ENCODE data around the gene STARD3.

Gene STARD3

DNA sequence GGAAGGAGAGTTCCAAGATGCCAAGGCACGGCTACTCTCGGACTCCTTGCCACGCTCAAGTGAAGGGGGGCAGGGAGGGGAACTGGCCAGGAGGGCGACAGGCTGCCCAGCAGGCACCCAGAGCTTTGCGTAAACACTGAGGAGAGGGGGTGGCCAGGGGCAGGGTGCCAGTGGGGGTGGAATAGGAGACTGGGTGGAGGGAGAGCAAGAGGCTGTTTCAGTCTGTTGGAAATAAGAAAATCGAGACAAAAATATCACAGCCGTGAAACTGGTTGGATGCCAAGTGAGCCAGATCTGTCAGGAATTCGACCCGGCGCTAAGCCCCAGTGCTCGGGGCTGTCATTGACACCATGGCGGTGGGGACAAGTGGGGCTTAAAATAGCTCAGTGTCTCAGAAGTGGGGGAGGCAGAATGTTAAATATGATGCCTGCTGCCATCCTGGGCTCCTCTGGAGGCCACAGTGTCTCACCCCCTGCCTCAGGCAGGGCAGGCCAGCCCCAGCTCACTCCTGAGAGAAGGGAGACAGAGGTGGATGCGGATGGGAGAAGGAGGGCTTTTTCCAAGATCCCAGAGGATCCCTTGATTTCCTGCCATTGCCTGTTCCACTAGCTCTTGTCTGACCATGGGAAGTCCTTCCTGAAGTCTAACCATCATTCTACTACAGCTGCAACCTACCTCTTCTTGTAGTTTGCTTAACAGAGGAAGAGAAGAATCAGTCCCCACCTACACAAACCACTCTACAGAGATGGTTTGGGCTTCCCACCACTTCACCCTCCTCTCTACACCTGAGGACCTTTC is 40.8 kb downstream of the STARD3 start:
- H3K27ac ChIP-seq = peak overlapping the region in 2 of 21 experiments; percentile 38 to 57
- H3K4me3 ChIP-seq = no peak overlapping the region

DNA sequence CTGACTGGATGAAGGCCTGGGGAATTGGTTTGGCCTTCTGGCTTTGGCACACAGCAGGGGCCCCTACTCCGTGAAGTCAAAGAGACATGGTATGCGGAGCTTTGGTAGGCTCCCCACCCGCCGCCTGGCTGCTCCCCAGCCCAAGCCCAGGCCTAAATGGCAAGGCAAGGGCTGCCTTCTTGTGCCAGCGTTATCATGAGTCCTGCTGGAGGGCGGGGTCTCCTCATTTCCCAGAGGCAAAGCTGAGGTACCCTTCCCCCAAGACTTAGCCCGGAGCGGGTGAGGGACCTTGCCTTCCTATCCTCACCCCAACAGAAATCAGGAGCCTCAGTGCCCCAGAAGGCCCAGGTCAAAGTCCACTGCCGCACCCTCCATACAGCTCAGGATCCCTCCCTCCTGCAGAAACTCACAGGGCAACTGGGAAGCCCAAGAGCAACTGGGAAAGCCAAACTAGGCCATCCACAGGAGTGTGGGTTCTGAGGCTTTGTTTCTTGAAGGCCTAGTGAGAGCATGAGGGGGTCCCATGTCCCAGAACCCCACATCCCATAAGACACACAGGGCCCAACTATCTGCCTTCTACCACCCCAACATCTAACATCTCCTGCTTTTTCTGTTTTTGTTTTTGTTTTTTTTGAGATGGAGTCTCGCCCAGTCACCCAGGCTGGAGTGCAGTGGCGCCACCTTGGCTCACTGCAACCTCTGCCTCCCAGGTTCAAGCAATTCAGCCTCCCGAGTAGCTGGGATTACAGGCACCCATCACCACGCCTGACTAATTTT is 41.6 kb downstream of the STARD3 start:
- no peak overlapping the region for H3K4me3 ChIP-seq
- peak overlapping the region in 5 of 21 experiments; percentile 16 to 79 (median 57) for H3K27ac ChIP-seq

DNA sequence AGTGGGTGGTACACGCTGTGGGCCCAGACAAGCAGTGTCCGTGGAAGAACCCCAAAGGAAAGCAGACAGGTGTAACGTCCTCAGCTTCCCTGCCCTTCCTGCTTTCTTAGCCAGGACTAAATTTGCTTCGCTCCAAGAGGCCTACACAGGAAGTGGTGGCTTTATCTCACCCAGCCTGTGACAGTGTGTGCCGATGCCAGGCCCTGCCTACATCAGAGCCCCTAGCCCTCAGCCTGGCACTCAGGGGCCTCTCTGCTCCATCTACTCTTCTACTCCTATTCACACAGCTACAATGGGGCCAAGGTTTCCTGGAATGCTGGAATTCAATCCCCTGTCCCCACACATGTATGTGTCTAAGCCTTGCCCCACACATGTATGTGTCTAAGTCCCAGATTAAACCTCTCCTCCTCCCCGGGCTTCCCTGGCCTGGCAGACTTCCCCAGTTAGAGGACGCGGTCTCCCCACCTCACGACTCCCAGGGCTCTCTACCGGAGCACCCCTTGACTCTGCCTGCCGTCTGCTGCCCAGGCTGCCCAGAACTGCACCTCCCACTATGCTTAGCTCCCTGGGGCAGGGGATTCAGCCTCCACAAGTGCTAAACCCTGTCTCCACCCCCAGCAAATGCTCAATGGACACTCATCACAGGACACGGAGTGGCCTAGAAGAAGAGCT is 42.7 kb downstream of the STARD3 start:
- Histone ChIP-seq H3K4me3 (no peak overlapping the region), H3K27ac (peak overlapping the region in 10 of 21 experiments; percentile 11 to 79 (median 55))

DNA sequence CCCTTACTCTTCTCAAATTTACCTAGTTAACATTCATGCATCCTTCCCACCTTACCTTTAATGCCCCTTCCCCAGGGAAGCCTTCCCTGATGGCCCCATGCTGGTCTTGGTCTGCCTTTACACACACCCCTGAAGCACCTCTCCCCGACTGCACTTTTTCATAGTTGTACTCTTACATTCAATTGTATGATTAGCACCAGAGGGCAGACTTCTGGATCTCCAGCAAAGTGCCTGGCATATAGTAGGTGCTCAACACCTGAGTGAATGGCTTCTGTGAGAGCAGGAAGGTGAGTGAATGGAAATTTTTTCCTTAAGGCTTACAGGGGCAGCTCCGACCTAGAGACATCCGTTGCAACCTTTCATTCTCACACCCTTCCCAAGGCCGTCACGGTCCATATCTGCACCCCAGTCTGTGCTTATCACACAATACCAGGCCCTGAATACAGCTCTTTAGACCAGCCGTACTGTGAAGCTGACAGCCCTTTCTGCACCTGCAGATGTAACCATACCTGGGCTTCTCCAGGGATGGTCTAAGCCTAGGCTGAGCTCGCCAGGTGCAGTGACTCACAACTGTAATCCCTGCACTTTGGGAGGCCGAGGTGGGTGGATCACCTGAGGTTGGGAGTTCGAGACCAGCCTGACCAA is 46.5 kb downstream of the STARD3 start:
- H3K27ac ChIP-seq = no peak overlapping the region
- no peak overlapping the region for H3K4me3 ChIP-seq

DNA sequence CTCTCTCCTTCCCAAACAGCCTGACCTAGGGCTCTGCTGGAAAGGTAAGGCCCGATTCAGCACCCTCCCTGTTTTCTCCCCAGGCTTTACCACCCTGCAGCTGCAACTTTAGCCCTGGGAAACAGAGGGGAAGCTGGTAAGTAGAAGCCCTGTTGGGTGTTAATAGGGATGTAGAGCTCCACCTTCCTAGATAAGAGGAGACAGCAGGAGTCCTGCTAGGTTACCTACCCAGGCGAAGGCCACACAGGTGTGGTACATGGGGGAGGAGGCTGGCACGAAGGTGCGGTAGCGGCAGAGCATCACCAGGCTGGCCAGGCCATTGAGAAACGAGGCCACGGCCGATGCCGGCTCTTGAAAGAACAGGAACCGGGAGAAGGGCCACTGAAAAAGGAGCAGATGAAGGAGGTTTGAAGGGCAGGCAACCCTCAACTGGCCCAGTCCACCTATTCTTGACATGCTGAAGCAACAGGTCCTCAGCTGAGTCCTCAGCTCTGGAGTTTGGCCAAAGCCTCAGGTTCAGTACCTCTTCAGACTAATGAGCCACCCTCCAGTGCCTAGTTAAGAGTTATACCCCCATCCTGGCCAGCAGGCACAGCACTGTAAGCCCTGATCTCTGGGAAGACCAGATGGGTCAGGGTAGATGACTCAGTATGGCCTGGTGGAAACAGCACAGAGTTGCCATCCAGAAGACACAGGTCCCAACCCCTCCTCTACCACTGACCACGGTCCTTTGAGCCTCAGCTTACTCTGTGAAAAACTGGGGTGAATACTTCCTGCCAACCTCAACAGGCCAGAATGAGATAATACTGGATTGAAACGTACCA is 47.6 kb downstream of the STARD3 start:
- Histone ChIP-seq H3K4me3 (no peak overlapping the region), H3K27ac (no peak overlapping the region)

DNA sequence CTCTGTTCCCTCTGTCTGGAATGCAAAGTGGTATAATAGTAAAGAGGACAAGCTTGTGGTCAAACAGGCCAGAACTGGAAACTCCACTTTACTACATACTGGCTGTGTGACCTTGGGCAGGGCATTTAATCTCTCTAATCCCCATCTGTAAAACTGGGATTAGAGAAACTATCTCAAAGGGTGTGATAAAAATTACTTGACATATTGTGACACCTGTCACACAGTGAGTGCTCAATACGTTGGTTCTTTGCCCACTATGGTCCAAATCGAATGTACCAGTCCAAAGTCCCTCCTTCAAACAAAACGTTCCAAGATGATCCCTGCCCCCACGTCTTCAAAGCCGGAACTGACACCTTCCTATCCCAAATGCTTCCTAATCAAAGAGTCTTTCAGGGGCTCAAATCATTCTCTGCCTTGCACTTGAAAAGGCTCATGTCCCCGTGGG is 50.2 kb downstream of the STARD3 start:
- H3K27ac ChIP-seq = peak overlapping the region in 13 of 21 experiments; percentile 73 to 98 (median 88)

DNA sequence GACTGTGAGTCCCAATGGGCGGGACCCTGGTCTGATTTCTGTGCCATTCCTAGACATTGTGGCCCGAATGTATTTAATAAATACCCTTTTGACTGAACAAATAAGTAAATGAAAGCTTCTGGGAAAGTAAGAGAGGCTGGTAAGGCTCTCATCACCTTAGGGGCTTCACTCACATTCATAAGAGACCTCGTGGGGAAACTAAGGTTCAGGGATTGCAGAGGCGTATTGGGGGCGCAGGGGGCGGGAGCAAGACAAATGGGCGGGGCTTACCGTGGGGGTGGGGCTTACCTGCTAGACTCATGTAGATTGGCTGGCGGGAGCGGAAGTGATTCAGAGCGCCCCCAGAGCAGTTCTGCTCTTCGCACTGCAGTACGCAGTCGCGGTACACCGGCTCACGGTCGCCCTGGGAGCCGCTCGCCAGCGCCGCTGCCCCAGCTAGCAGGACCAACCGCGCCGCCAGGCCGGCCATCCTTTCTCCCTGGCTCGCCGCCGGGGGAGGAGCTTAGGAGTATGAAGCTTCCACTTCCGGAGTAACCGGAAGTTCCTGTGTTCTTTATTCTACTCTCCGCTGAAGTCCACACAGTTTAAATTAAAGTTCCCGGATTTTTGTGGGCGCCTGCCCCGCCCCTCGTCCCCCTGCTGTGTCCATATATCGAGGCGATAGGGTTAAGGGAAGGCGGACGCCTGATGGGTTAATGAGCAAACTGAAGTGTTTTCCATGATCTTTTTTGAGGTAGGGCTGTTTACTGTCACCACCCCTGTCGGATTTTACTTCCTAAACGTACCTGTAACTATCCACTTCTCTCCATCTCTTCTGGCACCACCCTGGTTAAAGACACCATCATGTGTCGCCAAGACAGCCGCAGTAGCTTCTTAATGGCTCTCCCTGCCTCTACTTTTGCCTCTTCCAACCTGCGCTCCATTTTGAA is 50.9 kb downstream of the STARD3 start, which contains the start of gene PGAP3:
TSS of gene PGAP3 (minus strand) at position 512 of the 929 bp plus-strand sequence. CDS start at position 469, 43 bp downstream.
- Histone ChIP-seq H3K4me3 (peak within 1 kb of the TSS; percentile 46 to 68 (median 53)), H3K27ac (peak within 1 kb of the TSS; percentile 17 to 98 (median 88))

More for the DNA sequence above, 50.2 kb downstream of the STARD3 start:
- peak overlapping the region; percentile 46 to 68 (median 53) for H3K4me3 ChIP-seq

DNA sequence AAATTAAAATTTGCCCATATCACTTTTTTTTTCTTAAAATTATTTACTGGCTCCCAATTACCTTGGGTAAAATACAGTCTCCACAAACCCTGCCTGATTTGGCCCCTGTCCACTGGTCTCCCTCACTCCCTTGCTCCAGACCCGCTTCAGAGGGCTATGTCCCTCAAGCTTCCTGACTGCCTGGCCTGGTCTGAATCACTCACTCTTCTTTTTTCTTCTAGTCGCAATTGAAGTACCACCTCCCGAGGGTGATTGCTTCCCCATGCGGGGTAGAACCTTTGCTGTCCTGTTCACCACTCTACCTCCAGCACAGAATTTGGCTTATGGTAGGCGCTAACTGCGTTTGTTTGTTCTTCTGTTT is 51.5 kb downstream of the STARD3 start:
- peak overlapping the region; percentile 46 to 68 (median 53) for H3K4me3 ChIP-seq

DNA sequence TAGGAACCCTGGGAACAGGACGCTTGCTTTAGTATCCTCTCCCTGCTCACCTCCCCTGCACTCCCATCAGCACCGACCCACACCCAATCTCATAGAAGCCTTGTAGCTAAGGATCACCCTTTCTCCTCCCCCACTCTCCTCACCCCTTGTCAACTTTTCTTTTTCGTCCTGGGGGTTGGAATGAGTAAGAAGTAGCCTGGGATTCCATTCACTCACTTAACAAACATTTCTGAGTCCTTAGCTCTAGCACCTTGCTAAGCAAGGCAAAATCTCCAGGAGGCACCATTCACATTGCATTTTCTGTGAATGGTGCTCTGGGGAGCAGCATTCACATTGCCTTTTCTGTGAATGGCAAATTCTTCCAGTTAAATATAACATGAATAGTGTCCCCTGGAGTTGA is 52.0 kb downstream of the STARD3 start:
- H3K27ac ChIP-seq = no peak overlapping the region
- H3K4me3 ChIP-seq = peak overlapping the region in 1 of 7 experiments; percentile 65

More for the DNA sequence above, 51.5 kb downstream of the STARD3 start:
- peak overlapping the region; percentile 17 to 98 (median 88) for H3K27ac ChIP-seq

DNA sequence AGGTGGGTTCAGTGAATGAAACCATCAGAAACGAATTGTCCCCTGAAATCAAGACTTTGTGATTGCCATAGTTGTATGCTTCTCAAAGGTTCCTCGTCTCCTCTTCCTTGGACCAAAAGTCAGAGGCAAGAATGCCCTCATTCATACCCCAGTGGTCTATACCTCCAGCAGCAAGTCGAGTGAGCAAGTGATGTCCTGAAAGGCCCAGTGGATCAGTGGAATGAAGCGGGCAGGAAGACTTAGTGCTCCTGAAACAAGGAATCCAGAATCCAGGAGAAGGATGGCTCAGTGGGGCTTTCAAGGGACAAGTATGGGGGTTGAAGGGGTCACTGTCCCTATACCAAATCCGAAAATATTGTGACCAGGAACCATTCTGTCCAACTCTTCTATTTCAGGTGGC is 57.6 kb downstream of the STARD3 start:
- no peak overlapping the region for H3K27ac ChIP-seq
- no peak overlapping the region for H3K4me3 ChIP-seq

DNA sequence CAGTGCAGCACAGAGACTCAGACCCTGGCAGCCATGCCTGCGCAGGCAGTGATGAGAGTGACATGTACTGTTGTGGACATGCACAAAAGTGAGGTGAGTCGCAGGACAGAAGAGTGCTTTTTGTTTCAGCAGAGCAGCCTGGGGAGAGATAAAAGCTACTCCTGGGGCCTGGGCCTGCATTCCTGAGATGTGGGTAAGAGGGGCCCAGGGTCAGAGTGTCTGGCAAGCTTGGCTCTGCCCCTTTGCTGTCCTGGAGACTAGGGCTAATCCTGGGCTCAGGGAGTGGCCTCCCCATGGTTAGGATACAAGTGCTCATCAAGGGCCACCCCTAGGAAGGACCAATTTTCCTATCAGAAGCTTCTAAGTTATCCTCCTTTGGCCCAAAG is 58.1 kb downstream of the STARD3 start:
- no peak overlapping the region for H3K4me3 ChIP-seq
- H3K27ac ChIP-seq = no peak overlapping the region

DNA sequence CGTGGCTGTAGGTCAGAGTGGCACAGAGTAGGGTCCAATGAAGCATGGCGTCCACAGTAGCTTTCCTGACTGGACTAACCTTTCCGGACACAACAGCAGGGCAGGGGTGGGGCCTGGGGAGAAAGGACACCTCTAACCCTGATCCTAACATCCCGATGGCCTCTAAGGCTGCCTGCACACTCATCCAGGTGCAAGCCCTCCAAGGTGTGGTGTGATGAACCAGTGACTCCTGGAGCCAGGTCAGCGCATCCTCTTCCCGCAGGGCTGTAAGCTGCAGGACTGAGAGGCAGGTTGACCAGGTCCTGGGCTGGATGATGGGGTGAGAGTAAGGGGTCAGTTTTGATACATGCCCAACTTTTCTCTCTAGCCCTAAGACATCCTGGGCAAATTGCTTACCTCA is 59.8 kb downstream of the STARD3 start:
- Histone ChIP-seq H3K4me3 (no peak overlapping the region), H3K27ac (no peak overlapping the region)

DNA sequence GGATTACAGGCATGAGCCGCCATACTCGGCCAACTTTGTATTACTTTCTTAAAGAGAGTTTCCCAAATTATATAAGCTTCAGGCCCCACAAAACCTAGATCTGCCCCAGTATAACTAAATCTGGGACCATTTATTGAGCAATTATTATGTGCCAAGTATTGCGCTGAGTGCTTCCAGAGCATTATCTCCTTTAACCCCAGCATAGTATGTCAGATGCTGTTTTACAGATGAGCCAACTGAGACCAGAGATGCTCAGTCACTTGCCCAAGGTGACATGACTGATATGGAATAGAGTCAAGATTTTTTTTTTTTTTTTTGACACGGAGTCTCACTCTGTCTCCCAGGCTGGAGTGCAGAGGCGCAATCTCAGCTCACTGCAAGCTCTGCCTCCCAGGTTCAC is 61.0 kb downstream of the STARD3 start:
- Histone ChIP-seq H3K4me3 (no peak overlapping the region), H3K27ac (no peak overlapping the region)

DNA sequence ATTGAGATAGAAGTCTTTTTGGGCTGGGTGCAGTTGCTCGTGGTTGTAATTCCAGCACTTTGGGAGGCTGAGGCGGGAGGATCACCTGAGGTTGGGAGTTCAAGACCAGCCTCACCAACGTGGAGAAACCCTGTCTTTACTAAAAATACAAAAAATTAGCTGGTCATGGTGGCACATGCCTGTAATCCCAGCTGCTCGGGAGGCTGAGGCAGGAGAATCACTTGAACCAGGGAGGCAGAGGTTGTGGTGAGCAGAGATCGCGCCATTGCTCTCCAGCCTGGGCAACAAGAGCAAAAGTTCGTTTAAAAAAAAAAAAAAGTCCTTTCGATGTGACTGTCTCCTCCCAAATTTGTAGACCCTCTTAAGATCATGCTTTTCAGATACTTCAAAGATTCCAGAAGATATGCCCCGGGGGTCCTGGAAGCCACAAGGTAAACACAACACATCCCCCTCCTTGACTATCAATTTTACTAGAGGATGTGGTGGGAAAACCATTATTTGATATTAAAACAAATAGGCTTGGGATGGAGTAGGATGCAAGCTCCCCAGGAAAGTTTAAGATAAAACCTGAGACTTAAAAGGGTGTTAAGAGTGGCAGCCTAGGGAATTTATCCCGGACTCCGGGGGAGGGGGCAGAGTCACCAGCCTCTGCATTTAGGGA is 62.3 kb downstream of the STARD3 start:
- H3K4me3 ChIP-seq = peak overlapping the region; percentile 55 to 90 (median 78)
- peak overlapping the region in 18 of 21 experiments; percentile 33 to 95 (median 89) for H3K27ac ChIP-seq

DNA sequence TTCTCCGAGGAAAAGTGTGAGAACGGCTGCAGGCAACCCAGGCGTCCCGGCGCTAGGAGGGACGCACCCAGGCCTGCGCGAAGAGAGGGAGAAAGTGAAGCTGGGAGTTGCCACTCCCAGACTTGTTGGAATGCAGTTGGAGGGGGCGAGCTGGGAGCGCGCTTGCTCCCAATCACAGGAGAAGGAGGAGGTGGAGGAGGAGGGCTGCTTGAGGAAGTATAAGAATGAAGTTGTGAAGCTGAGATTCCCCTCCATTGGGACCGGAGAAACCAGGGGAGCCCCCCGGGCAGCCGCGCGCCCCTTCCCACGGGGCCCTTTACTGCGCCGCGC is 62.8 kb downstream of the STARD3 start, which contains the start of gene ERBB2:
TSS of gene ERBB2 (plus strand) at position 247 of the 330 bp plus-strand sequence. CDS start 175 bp downstream, outside the sequence.
- Histone ChIP-seq H3K4me3 (peak within 1 kb of the TSS; percentile 55 to 90 (median 78)), H3K27ac (peak within 1 kb of the TSS; percentile 72 to 95 (median 89))

DNA sequence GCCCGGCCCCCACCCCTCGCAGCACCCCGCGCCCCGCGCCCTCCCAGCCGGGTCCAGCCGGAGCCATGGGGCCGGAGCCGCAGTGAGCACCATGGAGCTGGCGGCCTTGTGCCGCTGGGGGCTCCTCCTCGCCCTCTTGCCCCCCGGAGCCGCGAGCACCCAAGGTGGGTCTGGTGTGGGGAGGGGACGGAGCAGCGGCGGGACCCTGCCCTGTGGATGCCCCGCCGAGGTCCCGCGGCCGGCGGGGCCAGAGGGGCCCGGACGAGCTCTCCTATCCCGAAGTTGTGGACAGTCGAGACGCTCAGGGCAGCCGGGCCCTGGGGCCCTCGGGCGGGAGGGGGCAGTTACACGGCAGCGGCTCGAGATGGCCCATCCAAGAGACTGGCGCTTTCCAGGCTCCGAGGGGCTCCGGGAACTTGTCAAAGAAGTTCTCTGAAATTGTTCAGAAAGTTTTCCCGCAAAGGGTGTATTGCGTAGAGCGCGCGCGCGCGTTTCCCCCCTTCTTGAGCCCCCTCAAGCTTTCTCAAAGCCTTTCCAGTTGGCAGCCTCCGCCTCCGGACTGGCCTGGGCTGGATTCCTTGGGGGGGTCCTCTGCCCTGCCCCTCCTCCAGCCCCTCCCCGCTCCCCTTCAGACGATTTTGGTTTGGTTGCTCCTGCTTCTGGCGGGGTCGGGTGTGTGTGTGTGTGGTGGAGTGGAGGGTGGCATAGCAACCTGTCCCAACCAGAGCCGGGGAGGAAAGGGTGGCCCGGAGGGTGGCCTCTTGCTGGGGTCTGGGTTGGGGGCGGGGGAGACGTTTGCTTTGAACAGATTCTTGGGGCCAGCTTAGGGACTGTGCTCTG is 63.4 kb downstream of the STARD3 start:
- peak overlapping the region; percentile 55 to 90 (median 78) for H3K4me3 ChIP-seq
- peak overlapping the region; percentile 72 to 95 (median 89) for H3K27ac ChIP-seq
